ENCODE measurements around the gene PARP16. TPM values are rescaled to one million over a fixed set of nuclear protein-coding genes. Genes with fewer than 3 reads are reported as not detected.
"Not testable (repeated sequence)": the region's sequence is repeated elsewhere in the genome, so short reads cannot be mapped to it uniquely, and the experiment has no call there.

The PARP16 gene
- total RNA-seq, 1 donor from 2014 or later, result 3.5 TPM

DNA sequence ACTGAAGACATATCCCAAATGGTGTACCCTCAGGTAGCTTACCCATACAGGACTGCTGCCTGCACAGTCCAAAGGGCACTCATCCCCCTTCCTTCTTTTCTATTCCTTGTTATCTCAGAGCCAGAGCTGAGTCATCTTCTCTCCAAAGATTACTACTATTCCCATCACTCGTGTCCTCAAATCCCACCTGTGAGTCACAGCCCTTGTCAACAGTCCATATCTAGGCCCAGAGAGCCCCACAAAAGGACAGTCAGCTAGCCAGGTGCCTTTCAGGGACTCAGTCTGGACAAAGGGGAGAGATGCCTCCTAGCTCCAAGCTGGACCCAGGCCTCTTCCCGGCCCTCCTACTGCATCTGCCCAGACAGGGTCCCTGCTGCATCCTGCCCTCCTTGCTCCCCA is 11.0 kb downstream of the PARP16 start:
- no peak for TF ChIP-seq CTCF (conservative IDR thresholded peaks at IDR 0.05; ENCODE audit: low read depth, low read length)
- H3K4me3 ChIP-seq (ENCODE audit: low read depth, low read length), result no peak overlapping the region
- DNase-seq (ENCODE audit: low read depth), result no peak

DNA sequence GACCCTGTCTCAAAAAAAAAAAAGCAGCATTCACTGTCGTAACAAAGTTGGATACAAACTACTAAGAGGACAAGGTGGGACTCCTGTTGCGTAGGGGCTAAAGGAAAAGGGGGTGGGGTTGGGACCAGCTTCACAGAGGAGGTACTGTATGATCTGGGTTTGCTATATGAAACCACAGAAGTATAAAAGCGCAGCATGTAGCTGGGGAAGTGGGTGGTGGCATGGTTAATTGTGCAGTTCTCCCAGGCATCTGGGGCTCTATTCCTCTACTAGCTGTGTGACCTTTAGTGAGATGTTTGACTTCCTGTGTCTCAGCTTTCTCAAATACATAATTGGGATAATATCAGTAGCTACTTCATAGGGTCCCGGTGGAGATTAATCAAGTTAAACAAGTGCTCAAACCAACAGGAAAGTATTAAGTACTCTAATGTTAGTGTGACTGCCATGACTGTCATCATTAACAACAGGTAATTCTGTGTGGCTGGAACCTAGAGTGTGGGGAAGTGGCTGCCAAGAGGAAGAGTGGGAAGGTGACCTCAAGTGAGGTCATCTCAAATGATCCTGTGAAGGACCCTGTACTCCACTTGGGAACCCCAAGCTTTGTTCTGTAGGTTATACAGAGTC is 11.5 kb downstream of the PARP16 start:
- TF ChIP-seq CTCF (conservative IDR thresholded peaks at IDR 0.05; ENCODE audit: low read depth, low read length), result no peak
- no peak overlapping the region for H3K4me3 ChIP-seq (ENCODE audit: low read depth, low read length)
- no peak for DNase-seq (ENCODE audit: low read depth)

GRCh38 chr15:65270811-65271545 is 15.7 kb downstream of the PARP16 start:
- TF ChIP-seq CTCF (conservative IDR thresholded peaks at IDR 0.05; ENCODE audit: low read depth, low read length), result peak; percentile 88
- peak; percentile 49 for DNase-seq (ENCODE audit: low read depth)
- H3K4me3 ChIP-seq (ENCODE audit: low read depth, low read length), result not testable (repeated sequence)

DNA sequence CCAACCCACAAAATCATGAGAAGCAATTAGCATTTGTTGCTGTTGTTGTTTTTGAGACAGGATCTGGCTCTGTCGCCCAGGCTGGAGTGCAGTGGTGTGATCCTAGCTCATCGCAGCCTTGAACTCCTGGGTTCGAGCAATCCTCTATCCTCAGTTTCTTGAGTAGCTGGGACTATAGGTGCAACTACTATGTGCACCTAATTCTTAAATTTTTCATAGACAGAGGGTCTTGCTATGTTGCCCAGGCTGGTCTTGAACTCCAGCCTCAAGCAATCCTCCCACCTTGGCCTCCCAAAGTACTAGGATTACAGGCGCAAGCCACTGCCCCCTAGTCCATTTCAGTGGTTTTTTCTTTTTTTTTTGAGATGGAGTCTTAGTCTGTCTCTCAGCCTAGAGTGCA is 18.3 kb downstream of the PARP16 start:
- no peak for TF ChIP-seq CTCF (conservative IDR thresholded peaks at IDR 0.05; ENCODE audit: low read depth, low read length)
- H3K4me3 ChIP-seq (ENCODE audit: low read depth, low read length), result no peak overlapping the region
- no peak for DNase-seq (ENCODE audit: low read depth)

- no peak overlapping the region for H3K4me3 ChIP-seq (ENCODE audit: low read depth, low read length)
- TF ChIP-seq CTCF (conservative IDR thresholded peaks at IDR 0.05; ENCODE audit: low read depth, low read length), result no peak
- no peak for DNase-seq (ENCODE audit: low read depth)
These were observed 20.2 kb downstream of the PARP16 start for GRCh38 chr15:65266469-65266868.

DNA sequence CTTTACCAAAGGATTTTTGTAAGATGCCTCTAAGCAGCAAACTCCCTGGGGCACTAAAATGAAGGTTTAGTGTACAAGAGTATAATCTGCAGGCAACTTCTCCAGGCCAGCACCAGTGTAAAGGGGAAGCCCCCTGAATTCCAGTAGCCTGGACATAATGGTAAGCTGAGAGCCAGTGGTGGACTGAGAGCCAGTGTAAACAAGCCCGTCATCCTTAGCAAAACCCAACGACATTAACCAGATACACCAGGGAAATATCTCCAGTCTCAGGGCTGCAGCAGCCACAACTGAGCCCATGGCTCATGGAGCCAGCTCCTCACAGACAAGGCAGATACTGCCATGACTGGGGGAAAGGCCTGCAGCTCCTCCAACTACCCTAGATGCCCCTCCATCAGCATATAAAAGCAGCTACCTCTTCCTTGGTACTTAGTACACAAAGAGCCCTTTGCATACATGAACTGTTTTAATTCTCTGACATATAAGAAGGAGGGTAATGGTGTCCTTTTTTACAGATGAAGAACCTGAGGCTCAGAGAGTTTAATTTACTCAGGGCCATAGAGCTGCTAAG is 21.7 kb downstream of the PARP16 start:
- DNase-seq (ENCODE audit: low read depth), result no peak
- TF ChIP-seq CTCF (conservative IDR thresholded peaks at IDR 0.05; ENCODE audit: low read depth, low read length), result no peak
- H3K4me3 ChIP-seq (ENCODE audit: low read depth, low read length), result no peak overlapping the region

Measured in epithelial cell of proximal tubule (primary cell).